ENCODE measurements around the gene GATAD2A. TPM values are rescaled to one million over a fixed set of nuclear protein-coding genes. Genes with fewer than 3 reads are reported as not detected.
A peak's percentile ranks its signal among the peaks of the same experiment; 100 is the strongest.

The GATAD2A gene
- total and polyA plus RNA-seq, 9 of the 15 experiments (the other 6 are each of a cell fraction or from before 2014, with no cell fraction given) = 2.4 to 226 (median 44.2) TPM

- FAIRE-seq (no peak), DNase-seq (ENCODE audit: extremely low read depth in 1 of 4, low spot score in 3 of 4) (no peak), ATAC-seq (no peak)
- intact Hi-C loops (cut with micrococcal nuclease) = no loop called here
- Histone ChIP-seq H3K4me3 (no peak overlapping the region), H4K20me1 (replicated peaks; ENCODE audit: control insufficient read depth, insufficient read depth, low read length) (peaks cover 30% of the 10 kb centered on the region), H3K79me2 (ENCODE audit: control insufficient read depth, insufficient read depth, low read length) (peaks cover 98% of the 10 kb centered on the region), H2AFZ (ENCODE audit: low read depth, low read length) (no peak overlapping the region), H3K4me1 (replicated peaks in 1 of 2; ENCODE audit: control insufficient read depth in 2 of 2, insufficient read depth in 2 of 2, low read length in 2 of 2) (peaks cover 32 to 46% of the 10 kb centered on the region in 2 experiments), H3K9ac (ENCODE audit: insufficient read depth in 1 of 2, low read depth in 2 of 2, low read length in 2 of 2) (peak overlapping the region in 1 of 2 experiments; percentile 32; a peak in 2 of 4 replicates), H3K36me3 (ENCODE audit: control insufficient read depth, insufficient read depth, low read length) (peaks cover 74% of the 10 kb centered on the region), H3K4me2 (ENCODE audit: insufficient read depth, low read length) (no peak overlapping the region), H3K27ac (ENCODE audit: extremely low read depth, low read depth, low read length) (0 out of 3 replicates have a peak overlapping the region, but pooled peaks have one; percentile 31), H3K27me3 (ENCODE audit: control insufficient read depth in 2 of 2, insufficient read depth in 2 of 2, low read length in 2 of 2) (no peaks in the 10 kb centered on the region), H3K9me1 (ENCODE audit: control insufficient read depth, insufficient read depth, low read length) (peaks cover 8% of the 10 kb centered on the region), H3K9me3 (replicated peaks; ENCODE audit: control insufficient read depth, insufficient read depth, low read depth, low read length) (peaks cover 15% of the 10 kb centered on the region)
- CTCF ChIA-PET (ENCODE audit: low intra/inter-chr PET ratio) = no interaction called here
- POLR2A ChIA-PET = no interaction called here
- BruUV-seq (replicated peaks) = no TSS peak
- TF ChIP-seq RBFOX2 (IDR thresholded peaks at IDR 0.05; ENCODE audit: low read depth, low read length) = no peak
- no peak for TF ChIP-seq RB1 (IDR thresholded peaks at IDR 0.05; ENCODE audit: low read depth)
- TF ChIP-seq SIN3A (IDR thresholded peaks at IDR 0.05; ENCODE audit: borderline replicate concordance in 2 of 2, control insufficient read depth in 1 of 2, low read depth in 2 of 2, low read length in 2 of 2) = no peak
- no peak for TF ChIP-seq GTF2F1 (IDR thresholded peaks at IDR 0.05; ENCODE audit: low read depth, low read length)
- in situ Hi-C loops (cut with MboI) = no loop called here
- 91% methylated on average over 13 of the region's 19 CpGs for WGBS (ENCODE audit: insufficient coverage, low coverage, missing lambda C conversion rate)
These were observed 58.1 kb downstream of the GATAD2A start for GRCh38 chr19:19463348-19464117.
